ENCODE results near the gene LASP1. TPM values are rescaled to one million over a fixed set of nuclear protein-coding genes. Genes with fewer than 3 reads are reported as not detected.

LASP1 gene
- total RNA-seq, 1 experiment from 2014 or later: 106 TPM

GRCh38 chr17:38893607-38894006 lies 23.7 kb downstream of the LASP1 start:
- Histone ChIP-seq H3K4me2 (ENCODE audit: low read length) (no peak overlapping the region), H3K27me3 (ENCODE audit: low read length) (no peaks in the 10 kb centered on the region), H2AFZ (ENCODE audit: low read length) (no peak overlapping the region), H3K4me1 (ENCODE audit: insufficient read depth, low read length) (peaks cover 17% of the 10 kb centered on the region), H4K20me1 (ENCODE audit: low read length) (no peaks in the 10 kb centered on the region), H3K4me3 (ENCODE audit: low read length) (no peak overlapping the region), H3K36me3 (ENCODE audit: low read depth, low read length) (peaks cover 2% of the 10 kb centered on the region; the same call in 1 of the 2 replicates), H3F3A (ENCODE audit: low read length, unreplicated experiment) (no peaks in the 10 kb centered on the region), H3K9me3 (ENCODE audit: low read length) (no peaks in the 10 kb centered on the region), H3K9ac (ENCODE audit: low read length) (no peak overlapping the region), H3K27ac (ENCODE audit: low read length) (no peak overlapping the region), H3K79me2 (ENCODE audit: low read length) (no peaks in the 10 kb centered on the region), H3K9me2 (replicated peaks; ENCODE audit: low read length) (no peaks in the 10 kb centered on the region)
- intact Hi-C loops (cut with micrococcal nuclease): no loop called here
- TF ChIP-seq EZH2phosphoT487 (IDR thresholded peaks at IDR 0.05; ENCODE audit: borderline replicate concordance, low read length) (no peak), CTCF (conservative IDR thresholded peaks at IDR 0.05; ENCODE audit: low read depth, low read length) (no peak), EZH2 (IDR thresholded peaks at IDR 0.05; ENCODE audit: low read length, unreplicated experiment) (no peak)
- ChIA-PET CTCF (no interaction called here), POLR2A (ENCODE audit: unreplicated experiment) (no interaction called here)
- no TSS peak for BruUV-seq (replicated peaks)
- DNase-seq: no peak
- no peak for ATAC-seq

GRCh38 chr17:38894276-38894675 lies 24.4 kb downstream of the LASP1 start:
- TF ChIP-seq CTCF (conservative IDR thresholded peaks at IDR 0.05; ENCODE audit: low read depth, low read length) (no peak), EZH2phosphoT487 (IDR thresholded peaks at IDR 0.05; ENCODE audit: borderline replicate concordance, low read length) (no peak), EZH2 (IDR thresholded peaks at IDR 0.05; ENCODE audit: low read length, unreplicated experiment) (no peak)
- H4K20me1 ChIP-seq (ENCODE audit: low read length): no peaks in the 10 kb centered on the region
- POLR2A ChIA-PET (ENCODE audit: unreplicated experiment): no interaction called here
- ATAC-seq (no peak), DNase-seq (no peak)
- H3K9me2 ChIP-seq (replicated peaks; ENCODE audit: low read length): no peaks in the 10 kb centered on the region
- BruUV-seq (replicated peaks): no TSS peak
- H3K27ac ChIP-seq (ENCODE audit: low read length): no peak overlapping the region
- peaks cover 6% of the 10 kb centered on the region for H3K36me3 ChIP-seq (ENCODE audit: low read depth, low read length)
- H2AFZ ChIP-seq (ENCODE audit: low read length): no peak overlapping the region
- no peaks in the 10 kb centered on the region for H3K9me3 ChIP-seq (ENCODE audit: low read length)
- H3K9ac ChIP-seq (ENCODE audit: low read length): no peak overlapping the region
- intact Hi-C loops (cut with micrococcal nuclease): no loop called here
- H3K27me3 ChIP-seq (ENCODE audit: low read length): no peaks in the 10 kb centered on the region
- CTCF ChIA-PET: interaction anchor here (0.5 kb wide), 1 partner anchor 105 kb away, joined by 4 read pairs; no protein-coding TSS in a partner anchor
- H3K4me2 ChIP-seq (ENCODE audit: low read length): no peak overlapping the region
- H3K4me1 ChIP-seq (ENCODE audit: insufficient read depth, low read length): peaks cover 24% of the 10 kb centered on the region
- H3K79me2 ChIP-seq (ENCODE audit: low read length): no peaks in the 10 kb centered on the region
- H3K4me3 ChIP-seq (ENCODE audit: low read length): no peak overlapping the region
- no peaks in the 10 kb centered on the region for H3F3A ChIP-seq (ENCODE audit: low read length, unreplicated experiment)

- ATAC-seq (no peak), DNase-seq (no peak)
- Histone ChIP-seq H3K4me1 (ENCODE audit: insufficient read depth, low read length) (peaks cover 37% of the 10 kb centered on the region), H3K9me3 (ENCODE audit: low read length) (no peaks in the 10 kb centered on the region), H4K20me1 (ENCODE audit: low read length) (no peaks in the 10 kb centered on the region), H2AFZ (ENCODE audit: low read length) (no peak overlapping the region), H3K27ac (ENCODE audit: low read length) (no peak overlapping the region), H3K9me2 (replicated peaks; ENCODE audit: low read length) (no peaks in the 10 kb centered on the region), H3F3A (ENCODE audit: low read length, unreplicated experiment) (no peaks in the 10 kb centered on the region), H3K79me2 (ENCODE audit: low read length) (0 out of 2 replicates have a peak, but pooled peaks cover 3% of the 10 kb centered on the region), H3K36me3 (ENCODE audit: low read depth, low read length) (peaks cover 6% of the 10 kb centered on the region), H3K27me3 (ENCODE audit: low read length) (no peaks in the 10 kb centered on the region), H3K9ac (ENCODE audit: low read length) (no peak overlapping the region), H3K4me3 (ENCODE audit: low read length) (no peak overlapping the region), H3K4me2 (ENCODE audit: low read length) (no peak overlapping the region)
- BruUV-seq (replicated peaks): no TSS peak
- intact Hi-C loops (cut with micrococcal nuclease): no loop called here
- ChIA-PET POLR2A (ENCODE audit: unreplicated experiment) (no interaction called here), CTCF (no interaction called here)
- TF ChIP-seq EZH2phosphoT487 (IDR thresholded peaks at IDR 0.05; ENCODE audit: borderline replicate concordance, low read length): no peak
- no peak for TF ChIP-seq EZH2 (IDR thresholded peaks at IDR 0.05; ENCODE audit: low read length, unreplicated experiment)
- TF ChIP-seq CTCF (conservative IDR thresholded peaks at IDR 0.05; ENCODE audit: low read depth, low read length): no peak
Measured at GRCh38 chr17:38896346-38896954, 26.6 kb downstream of the LASP1 start.
